ENCODE data around the gene CYP4F8.
"Not testable (repeated sequence)": the region's sequence is repeated elsewhere in the genome, so short reads cannot be mapped to it uniquely, and the experiment has no call there.

Gene CYP4F8

DNA sequence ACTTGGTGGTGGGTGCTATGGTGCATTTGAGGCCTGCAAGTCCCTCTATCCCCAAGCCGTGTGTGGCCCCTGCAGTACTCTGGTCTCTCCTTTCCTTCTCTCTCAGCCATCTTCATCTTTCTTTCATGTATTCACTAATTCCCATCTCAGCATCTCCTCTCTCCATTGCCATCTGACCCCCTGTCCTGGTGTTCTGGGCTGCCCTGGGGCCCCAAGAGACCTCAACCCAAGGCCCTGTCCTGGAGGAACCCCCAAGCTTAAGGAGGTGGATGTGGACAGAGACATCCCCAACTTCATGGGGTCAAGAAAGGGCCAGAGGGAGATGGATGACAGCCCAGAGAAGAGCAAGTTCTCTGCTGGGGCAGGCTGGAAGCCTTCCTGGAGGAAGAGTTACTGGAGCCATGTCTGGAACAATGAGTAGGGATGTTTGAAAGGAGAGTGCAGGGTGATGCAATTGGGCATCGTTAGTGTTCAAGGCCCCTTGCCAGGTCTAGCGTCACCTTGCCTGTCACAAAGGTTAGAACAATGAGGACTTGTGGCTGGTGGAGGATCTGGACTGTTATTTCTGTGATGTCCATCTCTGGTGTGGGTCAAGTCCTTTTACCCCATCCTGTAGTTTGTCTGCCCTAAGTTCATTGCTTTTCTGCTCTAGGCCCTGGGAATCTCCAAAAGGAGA is 29.2 kb downstream of the CYP4F8 start:
- CTCF ChIA-PET, result no interaction called here
- Mint-ChIP-seq H3K4me1 (no peaks in the 10 kb centered on the region), H3K36me3 (no peaks in the 10 kb centered on the region), H3K9me3 (no peaks in the 10 kb centered on the region), H3K4me3 (no peak overlapping the region), H3K27me3 (peaks cover 4% of the 10 kb centered on the region), H3K27ac (no peak overlapping the region)
- DNase-seq, result no peak

DNA sequence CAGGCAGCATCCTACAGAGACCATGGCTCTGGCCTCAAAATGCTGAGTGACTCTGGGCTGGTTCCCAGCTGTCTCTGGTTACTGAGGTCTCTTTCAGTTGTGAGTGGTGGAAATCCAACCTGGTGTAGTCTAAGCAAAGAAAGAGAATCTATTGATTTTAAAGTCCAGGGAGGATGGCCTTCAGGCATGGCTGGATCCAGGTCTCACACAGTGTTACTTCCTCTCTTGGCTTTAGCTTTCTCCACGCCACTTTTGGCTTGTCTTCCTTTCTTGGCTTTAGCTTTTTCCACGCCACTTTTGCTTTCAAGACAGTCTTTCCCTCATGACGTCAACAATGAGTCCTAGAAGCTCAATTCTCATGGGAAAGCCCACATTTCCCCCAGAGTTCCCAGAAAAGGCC is 29.8 kb downstream of the CYP4F8 start:
- CTCF ChIA-PET, result no interaction called here
- Mint-ChIP-seq H3K27me3 (peaks cover 4% of the 10 kb centered on the region), H3K27ac (no peak overlapping the region)

DNA sequence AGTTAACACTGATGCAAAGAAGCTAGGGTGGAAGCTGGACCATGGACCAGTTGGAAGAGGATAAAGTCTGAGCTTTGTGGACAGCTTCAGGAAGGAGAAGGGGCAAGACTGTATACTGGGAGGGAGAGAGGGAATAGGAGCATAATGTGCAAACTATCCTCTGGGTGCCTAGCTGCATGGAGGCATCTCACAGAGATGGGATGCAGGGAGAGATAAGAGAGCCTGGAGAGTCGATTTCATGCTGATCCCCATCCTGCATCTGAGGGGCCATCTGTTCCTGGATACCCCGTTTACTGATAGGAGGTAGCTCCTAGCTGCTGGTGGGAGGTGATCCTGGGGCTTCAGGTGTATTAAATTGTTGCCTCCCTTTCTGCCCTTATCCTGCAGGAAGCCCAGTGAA is 34.5 kb downstream of the CYP4F8 start:
- H3K36me3 Mint-ChIP-seq, result no peaks in the 10 kb centered on the region
- no peak for DNase-seq
- no peaks in the 10 kb centered on the region for H3K4me1 Mint-ChIP-seq
- no peak overlapping the region for H3K27ac Mint-ChIP-seq
- no peaks in the 10 kb centered on the region for H3K9me3 Mint-ChIP-seq
- no peak overlapping the region for H3K4me3 Mint-ChIP-seq
- H3K27me3 Mint-ChIP-seq, result peaks cover 11% of the 10 kb centered on the region
- CTCF ChIA-PET, result interaction anchor here (0.6 kb wide), 1 partner anchor 20 kb away, joined by 3 read pairs; no protein-coding TSS in a partner anchor

More for the DNA sequence above, 29.8 kb downstream of the CYP4F8 start:
- Mint-ChIP-seq H3K4me3 (no peak overlapping the region), H3K36me3 (no peaks in the 10 kb centered on the region), H3K9me3 (no peaks in the 10 kb centered on the region), H3K4me1 (no peaks in the 10 kb centered on the region)
- no peak for DNase-seq

DNA sequence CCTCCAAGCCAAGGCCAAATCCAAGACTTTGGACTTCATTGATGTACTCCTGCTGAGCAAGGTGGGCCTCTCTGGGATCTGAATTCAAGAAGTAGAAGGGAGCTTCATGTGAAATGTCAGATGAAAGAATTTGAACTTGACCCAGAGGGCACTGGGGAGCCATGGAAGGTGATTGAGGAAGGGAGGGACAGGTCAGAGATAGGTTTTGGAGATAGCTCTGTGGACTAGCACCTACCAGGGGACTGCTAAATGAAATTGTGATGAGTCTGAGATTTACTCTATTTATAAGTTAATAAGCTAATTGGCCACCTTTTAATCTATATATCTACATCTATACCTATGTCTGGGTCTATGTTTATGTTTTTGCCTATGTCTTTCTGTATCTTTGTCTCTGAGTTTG is 35.1 kb downstream of the CYP4F8 start:
- peaks cover 11% of the 10 kb centered on the region for H3K27me3 Mint-ChIP-seq
- CTCF ChIA-PET, result interaction anchor here (0.6 kb wide), 1 partner anchor 20 kb away, joined by 3 read pairs; no protein-coding TSS in a partner anchor
- DNase-seq, H3K9me3 Mint-ChIP-seq, H3K4me1 Mint-ChIP-seq, H3K4me3 Mint-ChIP-seq, H3K27ac Mint-ChIP-seq, H3K36me3 Mint-ChIP-seq: not testable (repeated sequence)

DNA sequence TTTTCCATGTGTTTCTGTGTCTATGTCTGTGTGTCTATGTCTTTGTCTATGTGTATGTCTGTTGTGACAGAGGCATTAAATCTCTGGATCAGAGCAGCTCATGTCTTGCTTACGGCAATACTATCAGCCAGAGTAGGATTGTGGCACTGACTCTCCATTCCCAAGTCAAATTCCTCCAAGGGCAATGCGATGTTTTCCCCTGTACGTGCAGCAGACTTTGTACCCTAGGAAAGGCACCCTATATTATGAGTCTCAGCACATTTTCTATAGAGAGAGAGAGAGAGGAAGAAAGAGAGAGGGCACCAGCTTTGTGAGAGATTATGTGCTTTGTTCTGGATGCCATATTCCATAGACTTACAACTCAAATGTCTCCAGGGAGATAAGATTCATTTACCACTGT is 36.8 kb downstream of the CYP4F8 start:
- CTCF ChIA-PET, result no interaction called here
- H3K27me3 Mint-ChIP-seq, result peaks cover 11% of the 10 kb centered on the region

DNA sequence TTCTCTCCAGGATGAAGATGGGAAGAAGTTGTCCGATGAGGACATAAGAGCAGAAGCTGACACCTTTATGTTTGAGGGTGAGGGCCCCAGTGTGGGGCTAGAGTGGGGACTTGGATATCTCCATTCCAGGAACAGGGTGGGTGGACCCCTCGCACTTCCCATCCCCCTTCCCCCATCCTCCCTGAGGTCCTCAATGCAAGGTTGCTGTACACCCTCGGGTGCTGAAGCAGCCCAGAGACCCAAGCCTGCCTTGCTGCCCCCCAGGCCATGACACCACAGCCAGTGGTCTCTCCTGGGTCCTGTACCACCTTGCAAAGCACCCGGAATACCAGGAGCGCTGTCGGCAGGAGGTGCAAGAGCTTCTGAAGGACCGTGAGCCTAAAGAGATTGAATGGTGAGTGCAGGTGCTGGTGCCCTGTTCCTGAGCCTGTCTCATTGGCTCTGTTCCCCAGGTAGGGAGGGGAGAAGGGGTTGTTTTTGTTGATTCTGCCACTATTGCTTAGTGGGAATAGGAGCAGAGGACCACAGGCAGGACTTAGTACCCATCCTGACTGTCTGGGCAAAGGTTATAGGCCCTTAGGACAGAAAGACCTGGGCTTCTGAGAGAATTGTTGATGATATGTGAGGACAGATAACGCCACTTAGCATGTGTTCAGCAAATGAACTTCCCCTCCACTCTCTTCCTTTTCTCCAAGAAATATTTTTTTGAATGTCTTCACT is 37.7 kb downstream of the CYP4F8 start:
- no peak for DNase-seq

More for the DNA sequence above, 36.8 kb downstream of the CYP4F8 start:
- Mint-ChIP-seq H3K36me3 (no peaks in the 10 kb centered on the region), H3K4me3 (no peak overlapping the region), H3K4me1 (no peaks in the 10 kb centered on the region), H3K27ac (no peak overlapping the region), H3K9me3 (no peaks in the 10 kb centered on the region)
- DNase-seq, result no peak

DNA sequence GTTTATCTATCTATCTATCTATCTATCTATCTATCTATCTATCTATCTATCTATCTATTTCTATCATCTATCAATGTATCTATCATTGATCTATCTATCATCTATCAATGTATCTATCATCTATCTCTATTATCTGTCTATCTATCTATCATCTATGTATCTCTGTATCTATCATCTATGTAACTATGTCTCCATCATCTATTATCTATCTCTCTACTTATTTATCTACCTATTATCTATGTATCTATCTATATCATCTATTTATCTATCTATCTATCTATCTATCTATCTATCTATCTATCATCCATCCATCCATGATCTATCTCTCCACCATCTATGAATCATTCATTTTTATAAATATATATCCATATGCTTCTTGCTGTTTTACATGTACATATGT is 41.4 kb downstream of the CYP4F8 start:
- H3K36me3 Mint-ChIP-seq, result no peaks in the 10 kb centered on the region
- H3K27ac Mint-ChIP-seq, result no peak overlapping the region
- H3K9me3 Mint-ChIP-seq, result no peaks in the 10 kb centered on the region
- no peaks in the 10 kb centered on the region for H3K4me1 Mint-ChIP-seq
- H3K27me3 Mint-ChIP-seq, result peaks cover 8% of the 10 kb centered on the region
- H3K4me3 Mint-ChIP-seq, result no peak overlapping the region
- CTCF ChIA-PET, result no interaction called here
- no peak for DNase-seq

More for the DNA sequence above, 37.7 kb downstream of the CYP4F8 start:
- no peak overlapping the region for H3K4me3 Mint-ChIP-seq
- H3K36me3 Mint-ChIP-seq, result no peaks in the 10 kb centered on the region
- peaks cover 11% of the 10 kb centered on the region for H3K27me3 Mint-ChIP-seq
- H3K9me3 Mint-ChIP-seq, result no peaks in the 10 kb centered on the region
- CTCF ChIA-PET, result no interaction called here
- no peak overlapping the region for H3K27ac Mint-ChIP-seq
- no peaks in the 10 kb centered on the region for H3K4me1 Mint-ChIP-seq

DNA sequence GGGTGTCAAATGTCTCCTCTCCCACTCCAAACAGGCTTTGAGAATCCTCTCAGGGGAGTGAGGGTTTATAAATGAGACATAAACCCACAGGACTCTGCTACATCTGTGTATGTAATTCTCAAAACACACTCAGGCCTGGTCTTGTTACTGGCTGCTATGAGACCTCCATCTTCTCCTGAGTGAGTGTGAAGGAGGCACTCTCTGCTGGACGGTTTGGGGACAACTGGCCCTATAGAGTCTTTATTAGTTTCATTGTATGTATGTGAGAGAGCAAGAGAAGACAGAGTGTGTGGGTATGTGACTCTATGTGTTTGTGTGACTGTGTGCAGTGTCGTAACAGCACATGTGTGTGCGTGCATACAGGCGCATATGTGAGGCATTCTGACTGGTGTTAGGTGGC is 48.2 kb downstream of the CYP4F8 start:
- no peak overlapping the region for H3K27ac Mint-ChIP-seq
- CTCF ChIA-PET, result no interaction called here

DNA sequence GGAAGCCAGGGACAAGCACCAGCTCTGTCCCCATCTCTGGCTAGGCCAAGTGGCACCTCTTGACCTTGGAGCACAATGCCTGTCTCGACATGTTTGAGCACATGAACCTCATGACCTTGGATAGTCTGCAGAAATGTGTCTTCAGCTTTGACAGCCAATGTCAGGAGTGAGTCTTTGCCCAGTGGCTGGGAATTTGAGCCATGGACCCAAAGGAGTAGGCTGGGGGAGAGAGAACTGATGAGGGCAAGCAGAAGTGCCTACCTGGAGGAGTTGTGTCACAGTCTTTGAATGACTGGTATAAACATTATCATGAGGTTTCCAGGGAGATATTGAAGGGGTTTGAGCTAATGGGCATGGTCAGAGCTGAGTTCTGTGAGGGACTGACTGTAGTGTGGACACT is 51.2 kb downstream of the CYP4F8 start:
- no peaks in the 10 kb centered on the region for H3K36me3 Mint-ChIP-seq
- H3K27ac Mint-ChIP-seq, result no peak overlapping the region
- CTCF ChIA-PET, result no interaction called here
- H3K9me3 Mint-ChIP-seq, result no peaks in the 10 kb centered on the region
- H3K27me3 Mint-ChIP-seq, result no peaks in the 10 kb centered on the region
- no peak for DNase-seq
- no peak overlapping the region for H3K4me3 Mint-ChIP-seq
- no peaks in the 10 kb centered on the region for H3K4me1 Mint-ChIP-seq

More for the DNA sequence above, 48.2 kb downstream of the CYP4F8 start:
- no peaks in the 10 kb centered on the region for H3K27me3 Mint-ChIP-seq
- no peak overlapping the region for H3K4me3 Mint-ChIP-seq
- H3K4me1 Mint-ChIP-seq, result no peaks in the 10 kb centered on the region
- H3K36me3 Mint-ChIP-seq, result no peaks in the 10 kb centered on the region
- DNase-seq, result no peak
- H3K9me3 Mint-ChIP-seq, result no peaks in the 10 kb centered on the region

DNA sequence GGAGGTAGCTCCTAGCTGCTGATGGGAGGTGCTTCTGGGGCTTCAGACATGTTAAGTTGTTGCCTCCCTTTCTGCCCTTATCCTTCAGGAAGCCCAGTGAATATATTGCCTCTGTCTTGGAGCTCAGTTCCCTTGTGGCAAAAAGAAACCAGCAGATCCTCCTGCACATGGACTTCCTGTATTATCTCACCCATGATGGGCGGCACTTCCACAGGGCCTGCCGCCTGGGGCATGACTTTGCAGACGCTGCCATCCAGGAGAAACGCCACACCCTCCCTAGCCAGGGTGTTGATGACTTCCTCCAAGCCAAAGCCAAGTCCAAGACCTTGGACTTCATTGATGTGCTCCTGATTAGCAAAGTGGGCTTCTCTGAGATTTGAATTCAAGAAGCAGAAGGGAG is 51.9 kb downstream of the CYP4F8 start:
- Mint-ChIP-seq H3K36me3 (no peaks in the 10 kb centered on the region), H3K27ac (no peak overlapping the region), H3K4me3 (no peak overlapping the region), H3K4me1 (no peaks in the 10 kb centered on the region), H3K27me3 (no peaks in the 10 kb centered on the region), H3K9me3 (no peaks in the 10 kb centered on the region)
- CTCF ChIA-PET, result no interaction called here
- no peak for DNase-seq

DNA sequence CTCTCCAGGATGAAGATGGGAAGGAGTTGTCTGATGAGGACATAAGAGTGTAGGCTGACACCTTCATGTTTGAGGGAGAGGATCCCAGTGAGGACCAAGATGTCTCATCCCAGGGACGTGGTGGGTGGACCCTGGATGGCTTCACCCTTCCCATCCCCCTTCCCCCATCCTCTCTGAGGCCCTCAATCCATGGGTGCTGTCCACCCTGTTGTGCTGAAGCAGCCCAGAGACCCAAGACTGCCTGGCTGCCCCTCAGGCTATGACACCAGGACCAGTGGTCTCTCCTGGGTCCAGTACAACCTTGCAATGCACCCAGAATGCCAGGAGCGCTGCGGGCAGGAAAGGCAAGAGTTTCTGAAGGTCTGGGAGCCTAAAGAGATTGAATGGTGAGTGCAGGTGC is 54.4 kb downstream of the CYP4F8 start:
- Mint-ChIP-seq H3K27me3 (no peaks in the 10 kb centered on the region), H3K4me1 (no peaks in the 10 kb centered on the region), H3K9me3 (no peaks in the 10 kb centered on the region), H3K36me3 (no peaks in the 10 kb centered on the region), H3K4me3 (no peak overlapping the region), H3K27ac (no peak overlapping the region)
- CTCF ChIA-PET, result no interaction called here
- no peak for DNase-seq

DNA sequence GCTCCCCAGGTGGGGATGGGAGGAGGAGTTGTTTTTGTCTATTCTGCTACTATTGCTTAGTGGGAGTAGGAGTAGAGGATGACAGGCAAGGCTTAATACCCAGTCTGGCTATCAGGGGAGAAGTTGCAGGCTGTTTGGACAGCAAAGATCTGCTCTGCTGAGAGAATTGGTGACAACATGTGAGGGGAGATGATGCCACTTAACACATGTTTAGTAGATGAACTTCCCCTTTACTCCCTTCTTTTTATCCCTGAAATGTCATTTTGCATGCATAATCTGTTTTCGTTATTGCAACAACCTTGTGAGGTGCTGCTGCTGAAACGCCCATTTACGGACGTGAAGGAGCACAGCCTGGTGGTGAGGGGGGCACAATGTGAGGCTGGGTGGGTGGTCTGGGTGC is 54.9 kb downstream of the CYP4F8 start:
- CTCF ChIA-PET, result no interaction called here
- no peak overlapping the region for H3K27ac Mint-ChIP-seq
- no peaks in the 10 kb centered on the region for H3K36me3 Mint-ChIP-seq
- no peaks in the 10 kb centered on the region for H3K27me3 Mint-ChIP-seq
- DNase-seq, result no peak
- no peak overlapping the region for H3K4me3 Mint-ChIP-seq
- no peaks in the 10 kb centered on the region for H3K4me1 Mint-ChIP-seq
- no peaks in the 10 kb centered on the region for H3K9me3 Mint-ChIP-seq

DNA sequence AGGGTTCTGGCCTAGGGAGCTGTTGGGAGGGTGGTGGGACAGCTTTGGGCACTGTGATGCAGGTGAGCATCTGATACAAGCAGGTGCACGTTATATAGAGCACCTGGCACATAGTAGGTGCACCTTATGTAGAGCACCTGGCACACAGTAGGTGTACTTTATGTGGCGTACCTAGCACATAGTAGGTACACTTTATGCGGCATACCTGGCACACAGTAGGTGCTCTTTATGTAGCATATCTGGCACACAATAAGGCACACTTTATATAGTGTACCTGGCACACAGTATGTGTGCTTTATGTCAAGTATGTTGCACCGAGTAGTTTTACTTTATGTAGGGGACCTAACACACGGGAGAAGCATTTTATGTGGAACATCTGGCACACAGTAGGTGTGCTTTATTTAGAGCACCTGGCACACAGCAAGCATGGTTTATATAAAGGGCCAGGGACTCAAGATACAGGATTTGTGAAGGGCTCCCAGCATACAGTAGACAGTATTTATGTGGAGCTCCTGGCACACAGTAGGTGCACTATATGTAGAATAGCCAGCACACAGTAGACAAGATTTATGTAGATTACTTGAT is 56.3 kb downstream of the CYP4F8 start:
- Mint-ChIP-seq H3K27me3 (no peaks in the 10 kb centered on the region), H3K27ac (no peak overlapping the region), H3K9me3 (no peaks in the 10 kb centered on the region), H3K4me3 (no peak overlapping the region), H3K4me1 (no peaks in the 10 kb centered on the region), H3K36me3 (no peaks in the 10 kb centered on the region)
- CTCF ChIA-PET, result no interaction called here
- no peak for DNase-seq

DNA sequence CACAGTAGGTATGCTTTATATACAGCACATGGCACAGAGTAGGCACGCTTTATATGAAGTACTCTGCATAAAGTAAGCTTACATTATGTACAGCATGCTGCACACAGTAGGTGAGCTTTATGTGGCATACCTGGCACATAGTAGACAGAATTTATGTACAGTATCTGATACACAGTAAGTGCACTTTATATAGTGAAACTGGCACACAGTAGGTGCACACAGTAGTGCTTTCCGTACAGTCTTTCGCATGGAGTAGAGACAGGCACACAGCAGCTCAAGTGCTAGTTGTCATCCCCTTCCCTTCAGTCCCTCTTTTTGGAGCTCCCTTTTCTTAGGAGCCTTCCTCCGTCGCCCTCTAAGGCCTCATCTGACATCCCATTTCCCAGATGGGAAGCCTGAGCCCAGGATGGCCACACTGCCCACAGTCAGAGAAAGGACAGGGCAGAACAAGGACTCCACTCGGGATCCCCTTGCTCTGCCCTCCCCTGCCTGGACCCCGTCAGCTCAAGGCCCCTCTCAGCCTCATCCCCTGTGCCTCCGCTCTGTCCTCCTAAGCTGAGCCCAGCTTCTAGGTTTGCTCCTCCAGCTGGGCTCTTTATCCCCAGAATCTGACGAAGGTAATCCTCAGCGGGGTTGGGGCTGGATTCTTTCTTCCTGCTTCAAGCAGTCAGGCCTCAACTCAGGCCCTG is 57.0 kb downstream of the CYP4F8 start:
- H3K9me3 Mint-ChIP-seq, result no peaks in the 10 kb centered on the region
- CTCF ChIA-PET, result no interaction called here
- no peaks in the 10 kb centered on the region for H3K27me3 Mint-ChIP-seq
- H3K36me3 Mint-ChIP-seq, result no peaks in the 10 kb centered on the region
- no peaks in the 10 kb centered on the region for H3K4me1 Mint-ChIP-seq
- no peak overlapping the region for H3K4me3 Mint-ChIP-seq
- no peak overlapping the region for H3K27ac Mint-ChIP-seq
- DNase-seq, result no peak

Measured in activated naive CD4-positive, alpha-beta T cell treated with anti-CD3 and anti-CD28 coated beads, Interleukin-2, amount 10 ng/mL, durations not matched to agents 7 days and 5 days (primary cell).